Nucleus accumbens (tissue), 56 donors: ENCODE data around the gene ZNF682.
A peak's percentile ranks its signal among the peaks of the same experiment; 100 is the strongest.
"Not testable (repeated sequence)": the region's sequence is repeated elsewhere in the genome, so short reads cannot be mapped to it uniquely, and the experiment has no call there.

ENCODE experiments used
- DNase-seq, 56 donors: peaks; one replicate each; lab custom pipeline; 2025; lab: John Stamatoyannopoulos, UW

The ZNF682 gene

GRCh38 chr19:20005741-20006140, 33.6 kb downstream of the ZNF682 start:
- no peak for DNase-seq

GRCh38 chr19:19997656-19998268, 41.5 kb downstream of the ZNF682 start:
- peak in 16 of 56 donors; percentile 0 to 43 (median 4) for DNase-seq

- no peak for DNase-seq
Measured at GRCh38 chr19:19966862-19967261, 72.4 kb downstream of the ZNF682 start.

- not testable (repeated sequence) for DNase-seq
Measured at GRCh38 chr19:19966126-19966525, 73.2 kb downstream of the ZNF682 start.

- no peak for DNase-seq
Measured at GRCh38 chr19:19964416-19964815, 74.9 kb downstream of the ZNF682 start.

- peak in 48 of 56 donors; percentile 5 to 77 (median 33) for DNase-seq
Measured at GRCh38 chr19:19959151-19959799, 80.0 kb downstream of the ZNF682 start.

GRCh38 chr19:19957766-19958165, 81.5 kb downstream of the ZNF682 start:
- DNase-seq, result not testable (repeated sequence)

- DNase-seq, result peak in 11 of 56 donors; percentile 1 to 14 (median 2)
Measured at GRCh38 chr19:19956434-19957075, 82.8 kb downstream of the ZNF682 start.

GRCh38 chr19:19955208-19955607, 84.1 kb downstream of the ZNF682 start:
- DNase-seq, result no peak
